Activated CD4-positive, alpha-beta T cell treated with anti-CD3 and anti-CD28 coated beads, Interleukin-2, Interleukin-6, amounts not matched to agents 100 ng/mL and 50 ng/mL, durations not matched to agents 16 hours and 8 hours (primary cell): ENCODE data around the gene RALY.

Experiments used
- DNase-seq: peaks from one replicate; pipeline ENCODE4 v3.0.0-alpha.2; 2020

The RALY gene

GRCh38 chr20:33990075-33990474 is 3.6 kb upstream of the RALY start:
- no peak for DNase-seq

GRCh38 chr20:33991502-33991901 is 2.2 kb upstream of the RALY start:
- no peak for DNase-seq

- peak; percentile 14 for DNase-seq
Observed at GRCh38 chr20:33992145-33992922, 1.4 kb upstream of the RALY start.

GRCh38 chr20:33992923-33993575 is 662 bp upstream of the RALY start:
- peak; percentile 99 for DNase-seq

- DNase-seq, result peak; percentile 87
Observed at GRCh38 chr20:33994222-33994913, 657 bp downstream of the RALY start.

- no peak for DNase-seq
Observed at GRCh38 chr20:33995053-33995831, 1.5 kb downstream of the RALY start.

- DNase-seq, result no peak
Observed at GRCh38 chr20:33999025-33999649, 5.4 kb downstream of the RALY start.

- DNase-seq, result no peak
Observed at GRCh38 chr20:34001378-34001777, 7.7 kb downstream of the RALY start.

GRCh38 chr20:34004227-34004626 is 10.5 kb downstream of the RALY start:
- no peak for DNase-seq

GRCh38 chr20:34004790-34005457 is 11.2 kb downstream of the RALY start:
- no peak for DNase-seq

- no peak for DNase-seq
Observed at GRCh38 chr20:34006619-34007018, 12.9 kb downstream of the RALY start.

GRCh38 chr20:34008477-34008876 is 14.8 kb downstream of the RALY start:
- DNase-seq, result no peak

GRCh38 chr20:34010405-34010931 is 16.8 kb downstream of the RALY start:
- no peak for DNase-seq

- no peak for DNase-seq
Observed at GRCh38 chr20:34011275-34011674, 17.6 kb downstream of the RALY start.

GRCh38 chr20:34012330-34012729 is 18.6 kb downstream of the RALY start:
- DNase-seq, result no peak

- peak; percentile 11 for DNase-seq
Observed at GRCh38 chr20:34012735-34013134, 19.0 kb downstream of the RALY start.

GRCh38 chr20:34013554-34013953 is 19.8 kb downstream of the RALY start:
- no peak for DNase-seq

- no peak for DNase-seq
Observed at GRCh38 chr20:34014878-34015277, 21.2 kb downstream of the RALY start.

- DNase-seq, result no peak
Observed at GRCh38 chr20:34015401-34016335, 22.0 kb downstream of the RALY start.

- DNase-seq, result no peak
Observed at GRCh38 chr20:34016736-34017135, 23.0 kb downstream of the RALY start.

- DNase-seq, result no peak
Observed at GRCh38 chr20:34017610-34018009, 23.9 kb downstream of the RALY start.
